ENCODE measurements around the gene ZC3H12D. TPM values are rescaled to one million over a fixed set of nuclear protein-coding genes. Genes with fewer than 3 reads are reported as not detected.

The ZC3H12D gene
- total RNA-seq, 1 experiment from 2014 or later = not detected

DNA sequence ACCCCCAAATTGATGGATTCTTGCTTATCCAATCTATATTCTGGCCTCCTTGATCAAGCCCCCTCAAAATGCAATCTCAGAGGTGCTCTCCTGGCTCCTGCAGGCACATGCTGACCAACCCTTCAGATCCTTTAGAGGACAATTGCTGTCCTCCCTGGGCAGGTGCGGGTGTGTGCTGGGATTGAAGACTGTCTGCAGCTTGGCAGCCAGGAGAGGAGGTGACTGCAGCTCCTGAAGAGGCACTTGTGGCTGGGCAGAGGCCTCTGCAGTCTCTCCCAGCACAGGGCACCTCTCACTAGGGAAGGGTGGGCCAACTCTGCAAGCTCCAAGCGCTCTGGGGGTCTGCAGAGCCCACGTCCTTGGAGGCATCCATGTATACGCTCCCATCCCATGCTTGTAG, 56.2 kb downstream of the ZC3H12D start:
- no peaks in the 10 kb centered on the region for H4K20me1 ChIP-seq (ENCODE audit: insufficient read depth)
- no peak overlapping the region for H2AFZ ChIP-seq
- no peak for TF ChIP-seq EZH2 (IDR thresholded peaks at IDR 0.05; ENCODE audit: low read depth)
- TF ChIP-seq, protein P1, sequence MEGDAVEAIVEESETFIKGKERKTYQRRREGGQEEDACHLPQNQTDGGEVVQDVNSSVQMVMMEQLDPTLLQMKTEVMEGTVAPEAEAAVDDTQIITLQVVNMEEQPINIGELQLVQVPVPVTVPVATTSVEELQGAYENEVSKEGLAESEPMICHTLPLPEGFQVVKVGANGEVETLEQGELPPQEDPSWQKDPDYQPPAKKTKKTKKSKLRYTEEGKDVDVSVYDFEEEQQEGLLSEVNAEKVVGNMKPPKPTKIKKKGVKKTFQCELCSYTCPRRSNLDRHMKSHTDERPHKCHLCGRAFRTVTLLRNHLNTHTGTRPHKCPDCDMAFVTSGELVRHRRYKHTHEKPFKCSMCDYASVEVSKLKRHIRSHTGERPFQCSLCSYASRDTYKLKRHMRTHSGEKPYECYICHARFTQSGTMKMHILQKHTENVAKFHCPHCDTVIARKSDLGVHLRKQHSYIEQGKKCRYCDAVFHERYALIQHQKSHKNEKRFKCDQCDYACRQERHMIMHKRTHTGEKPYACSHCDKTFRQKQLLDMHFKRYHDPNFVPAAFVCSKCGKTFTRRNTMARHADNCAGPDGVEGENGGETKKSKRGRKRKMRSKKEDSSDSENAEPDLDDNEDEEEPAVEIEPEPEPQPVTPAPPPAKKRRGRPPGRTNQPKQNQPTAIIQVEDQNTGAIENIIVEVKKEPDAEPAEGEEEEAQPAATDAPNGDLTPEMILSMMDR (conservative IDR thresholded peaks at IDR 0.05) = no peak
- H3K4me3 ChIP-seq = no peak overlapping the region
- H3K36me3 ChIP-seq (ENCODE audit: low read depth) = no peaks in the 10 kb centered on the region
- ChIA-PET CTCF (no interaction called here), POLR2A (ENCODE audit: unreplicated experiment) (no interaction called here)
- no peaks in the 10 kb centered on the region for H3K9me2 ChIP-seq (ENCODE audit: insufficient read depth)
- H3F3A ChIP-seq (ENCODE audit: insufficient read depth, low read depth) = no peaks in the 10 kb centered on the region
- no peaks in the 10 kb centered on the region for H3K79me2 ChIP-seq (ENCODE audit: low read depth)
- intact Hi-C loops (cut with micrococcal nuclease; ENCODE audit: unreplicated experiment) = no loop called here
- DNase-seq = no peak
- BruUV-seq (replicated peaks) = no TSS peak
- H3K27me3 ChIP-seq (ENCODE audit: insufficient read depth, low read depth) = no peaks in the 10 kb centered on the region
- no peaks in the 10 kb centered on the region for H3K9me3 ChIP-seq (ENCODE audit: insufficient read depth, low read depth)
- H3K4me2 ChIP-seq = no peak overlapping the region
- H3K4me1 ChIP-seq (replicated peaks; ENCODE audit: insufficient read depth) = no peaks in the 10 kb centered on the region; the same call in 1 of the 2 replicates
- no peak overlapping the region for H3K27ac ChIP-seq

GRCh38 chr6:149425754-149426153, 59.1 kb downstream of the ZC3H12D start:
- no peaks in the 10 kb centered on the region for H3K4me1 ChIP-seq (replicated peaks; ENCODE audit: insufficient read depth)
- CTCF ChIA-PET = no interaction called here
- POLR2A ChIA-PET (ENCODE audit: unreplicated experiment) = no interaction called here
- no peak overlapping the region for H2AFZ ChIP-seq
- no peaks in the 10 kb centered on the region for H4K20me1 ChIP-seq (ENCODE audit: insufficient read depth)
- no peaks in the 10 kb centered on the region for H3K27me3 ChIP-seq (ENCODE audit: insufficient read depth, low read depth)
- TF ChIP-seq, protein P1 (conservative IDR thresholded peaks at IDR 0.05) = no peak
- TF ChIP-seq EZH2 (IDR thresholded peaks at IDR 0.05; ENCODE audit: low read depth) = no peak
- H3F3A ChIP-seq (ENCODE audit: insufficient read depth, low read depth) = no peaks in the 10 kb centered on the region
- H3K9me3 ChIP-seq (ENCODE audit: insufficient read depth, low read depth) = no peaks in the 10 kb centered on the region
- intact Hi-C loops (cut with micrococcal nuclease; ENCODE audit: unreplicated experiment) = no loop called here
- no peaks in the 10 kb centered on the region for H3K36me3 ChIP-seq (ENCODE audit: low read depth)
- H3K4me3 ChIP-seq = no peak overlapping the region
- H3K9me2 ChIP-seq (ENCODE audit: insufficient read depth) = no peaks in the 10 kb centered on the region
- DNase-seq = no peak
- no peak overlapping the region for H3K27ac ChIP-seq
- no peak overlapping the region for H3K4me2 ChIP-seq
- BruUV-seq (replicated peaks) = no TSS peak
- H3K79me2 ChIP-seq (ENCODE audit: low read depth) = no peaks in the 10 kb centered on the region

DNA sequence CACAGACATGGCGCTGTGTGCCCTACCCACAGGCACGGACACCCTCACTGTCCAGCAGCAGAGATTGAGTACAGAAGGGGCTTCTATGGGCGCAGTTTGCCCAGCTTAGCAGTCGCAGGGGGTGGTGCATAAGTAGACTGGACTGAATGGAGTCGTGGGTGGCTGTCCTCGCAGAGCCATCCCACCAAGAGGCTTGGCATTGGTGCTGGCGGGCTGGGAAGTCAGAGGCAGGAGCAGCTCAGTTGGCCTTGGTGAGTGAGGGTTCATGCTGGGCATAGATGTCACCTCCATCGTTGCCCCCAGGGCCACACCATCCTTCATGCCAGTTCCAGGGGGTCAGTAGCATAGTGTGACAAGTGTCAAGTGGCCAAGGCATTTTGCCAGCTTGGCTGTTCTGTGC, 59.6 kb downstream of the ZC3H12D start:
- no peaks in the 10 kb centered on the region for H3K4me1 ChIP-seq (replicated peaks; ENCODE audit: insufficient read depth)
- DNase-seq = no peak
- H3F3A ChIP-seq (ENCODE audit: insufficient read depth, low read depth) = no peaks in the 10 kb centered on the region
- H3K4me2 ChIP-seq = no peak overlapping the region
- POLR2A ChIA-PET (ENCODE audit: unreplicated experiment) = no interaction called here
- TF ChIP-seq EZH2 (IDR thresholded peaks at IDR 0.05; ENCODE audit: low read depth) = no peak
- TF ChIP-seq, protein P1 (conservative IDR thresholded peaks at IDR 0.05) = no peak
- H3K79me2 ChIP-seq (ENCODE audit: low read depth) = no peaks in the 10 kb centered on the region
- H3K27ac ChIP-seq = no peak overlapping the region
- no peaks in the 10 kb centered on the region for H4K20me1 ChIP-seq (ENCODE audit: insufficient read depth)
- no peaks in the 10 kb centered on the region for H3K9me2 ChIP-seq (ENCODE audit: insufficient read depth)
- H2AFZ ChIP-seq = no peak overlapping the region
- intact Hi-C loops (cut with micrococcal nuclease; ENCODE audit: unreplicated experiment) = no loop called here
- H3K36me3 ChIP-seq (ENCODE audit: low read depth) = no peaks in the 10 kb centered on the region
- CTCF ChIA-PET = no interaction called here
- no peaks in the 10 kb centered on the region for H3K9me3 ChIP-seq (ENCODE audit: insufficient read depth, low read depth)
- H3K27me3 ChIP-seq (ENCODE audit: insufficient read depth, low read depth) = no peaks in the 10 kb centered on the region
- no peak overlapping the region for H3K4me3 ChIP-seq
- BruUV-seq (replicated peaks) = no TSS peak
